Pancreas (tissue), 10 donors: Measurements from ENCODE around the gene SLC9A4. TPM values are rescaled to one million over a fixed set of nuclear protein-coding genes. Genes with fewer than 3 reads are reported as not detected.

Source experiments
- ATAC-seq, 4 donors: fragments of 200-7000 bp; cut with Tn5 transposase; one replicate each; pipeline versions ENCODE4 v1.8.0 to v1.9.1; 2020; ENCODE audit warnings: mild to moderate bottlenecking in 4 of 4, moderate library complexity in 4 of 4
- DNase-seq, 6 donors: peaks; one replicate each; pipeline ENCODE4 v3.0.0-alpha.2; 2020
- FAIRE-seq: peaks from 2 replicates; lab custom pipeline; 2012; peaks lifted over from hg19 to GRCh38; lab: Jason Lieb, UNC
- H3K27ac ChIP-seq, 4 donors: fragments of 200-600 bp; sonication (generic); 1 replicate in 3 of 4; 2 replicates in 1 of 4; pipeline versions ENCODE4 v1.5.0 to v1.8.0; 2020
- H3K27me3 ChIP-seq, 4 donors: fragments of 200-600 bp; one replicate each; pipeline ENCODE4 v1.8.0; 2021
- H3K36me3 ChIP-seq, 3 donors: fragments of 200-600 bp; sonication (generic) in 1 of 3; one replicate each; pipeline versions ENCODE4 v1.5.0 to v1.8.0; 2020 to 2021
- H3K4me1 ChIP-seq, 3 donors: fragments of 200-600 bp; one replicate each; pipeline ENCODE4 v1.8.0; 2021
- H3K4me3 ChIP-seq, 4 donors: fragments of 200-600 bp; sonication (generic) in 2 of 4; one replicate each; pipeline versions ENCODE4 v1.5.0 to v1.8.0; 2020 to 2021
- H3K9me3 ChIP-seq, 4 donors: fragments of 200-600 bp; one replicate each; pipeline ENCODE4 v1.8.0; 2021
- CTCF ChIP-seq, 4 donors: fragments of 200-600 bp; sonication (generic) in 3 of 4; IDR thresholded peaks; one replicate each; pipeline versions ENCODE4 v1.5.0 to v1.8.0; 2021; ENCODE audit warnings: antibody characterized with exemption in 4 of 4
- WGBS, 2 donors: extraction: QIAGEN DNeasy Blood & Tissue Kit; methylation state at CpG; one replicate each; pipeline ENCODE4 v1.1.7; 2013; 5-methylcytosine and 5-hydroxymethylcytosine counted together
- intact Hi-C, 3 donors: fragments of 100-400 bp; cut with DNase I; formaldehyde crosslinking; loops; one replicate each; pipeline versions ENCODE4 v1.11.1 to v1.14.2; 2022
- polyA plus RNA-seq, 2 donors: library from polyadenylated mRNA; stranded (reverse); fragments of 200-250 nt; gene quantifications; one replicate each; pipeline ENCODE4 v1.2.3, GENCODE V29; 2013
- total RNA-seq, 6 donors: library from RNA; stranded (reverse); fragmentation: NEBNext Ultra II Directional in 4 of 6; extraction: Animal tissue kit (Norgen Biotek cat#: 25700) in 4 of 6; gene quantifications; one replicate each; pipeline versions ENCODE4 v1.2.1 to v1.2.4, GENCODE V29; 2021 to 2023
- donor health status: healthy with polysubstance abuse.
- donor health status: DM: no; HTN: no; CAD: no; lungs with moderate emphysema.
- donor health status: DM: no; HTN: no; CAD: no.
- donor health status: control.
- donor health status: control.
- donor health status: Bipolar disorder and iron deficiency.
- donor health status: DM: yes; HTN: yes; CAD: no.
- donor health status: DM: no; HTN: no; CAD: no.
- donor health status: DM: no; HTN: no; CAD: no.
- donor health status: DM: yes; HTN: yes; CAD: no.

The SLC9A4 gene
- total and polyA plus RNA-seq, 8 donors: 0.03 to 0.41 (median 0.09) TPM; not detected in 5

DNA sequence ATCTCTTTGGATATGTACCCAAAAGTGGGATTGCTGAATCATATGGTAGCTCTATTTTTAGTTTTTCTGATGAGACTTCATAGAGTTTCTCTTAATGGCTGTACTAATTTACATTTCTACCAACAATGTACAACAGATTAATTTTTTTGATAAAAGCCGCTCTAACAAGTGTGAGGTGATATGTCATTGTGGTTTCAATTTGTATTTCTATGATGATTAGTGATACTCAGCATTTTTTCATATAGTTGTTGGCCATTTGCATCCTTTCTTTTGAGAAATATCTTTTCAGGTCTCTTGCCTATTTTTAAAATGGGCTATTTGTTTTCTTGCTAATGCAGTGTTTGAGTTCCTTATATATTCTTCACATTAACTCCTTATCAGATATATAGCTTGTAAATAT is 45.8 kb upstream of the SLC9A4 start:
- no peak overlapping the region for H3K27ac ChIP-seq
- 41 to 47% methylated on average over 1 of the region's 1 CpG for WGBS, 2 donors
- H3K27me3 ChIP-seq: no peaks in the 10 kb centered on the region
- H3K4me3 ChIP-seq: no peak overlapping the region
- DNase-seq (no peak), FAIRE-seq (no peak), ATAC-seq (no peak)
- intact Hi-C loops: no loop called here
- H3K9me3 ChIP-seq: peaks cover 0 to 6% (median 0%) of the 10 kb centered on the region in 4 donors
- H3K36me3 ChIP-seq: no peaks in the 10 kb centered on the region
- TF ChIP-seq CTCF (IDR thresholded peaks at IDR 0.05): no peak
- no peaks in the 10 kb centered on the region for H3K4me1 ChIP-seq

- no peak for TF ChIP-seq CTCF (IDR thresholded peaks at IDR 0.05)
- Histone ChIP-seq H3K9me3 (peaks cover 0 to 6% (median 0%) of the 10 kb centered on the region in 4 donors), H3K27ac (no peak overlapping the region), H3K4me1 (no peaks in the 10 kb centered on the region), H3K36me3 (no peaks in the 10 kb centered on the region), H3K27me3 (no peaks in the 10 kb centered on the region), H3K4me3 (no peak overlapping the region)
- DNase-seq (no peak), ATAC-seq (no peak), FAIRE-seq (no peak)
- intact Hi-C loops: no loop called here
- 50 to 62% methylated on average over 2 of the region's 2 CpGs for WGBS, 2 donors
Measured at GRCh38 chr2:102428573-102428972, 44.5 kb upstream of the SLC9A4 start.

DNA sequence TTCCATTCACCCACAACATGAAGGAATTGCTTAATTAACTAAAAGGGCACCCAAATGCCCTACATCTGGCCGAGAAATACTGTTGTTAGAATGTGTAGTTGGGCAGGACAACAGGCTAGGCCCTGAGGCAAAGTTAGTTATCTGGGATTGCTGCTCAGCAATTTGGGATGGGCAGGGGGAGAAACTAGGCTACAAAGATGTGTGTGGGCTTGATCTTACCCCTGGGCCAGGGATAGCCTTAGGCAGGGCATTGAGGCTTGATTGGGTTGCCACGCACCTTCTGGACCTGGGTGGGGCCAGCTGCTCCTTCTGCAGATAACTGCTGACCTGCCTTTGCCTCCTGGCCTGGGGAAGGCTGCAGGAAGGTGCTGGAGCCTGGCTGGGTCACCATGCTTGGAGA is 40.6 kb upstream of the SLC9A4 start:
- FAIRE-seq (no peak), DNase-seq (no peak), ATAC-seq (no peak)
- H3K4me1 ChIP-seq: no peaks in the 10 kb centered on the region
- no peak for TF ChIP-seq CTCF (IDR thresholded peaks at IDR 0.05)
- no peak overlapping the region for H3K27ac ChIP-seq
- intact Hi-C loops: no loop called here
- no peaks in the 10 kb centered on the region for H3K36me3 ChIP-seq
- H3K4me3 ChIP-seq: no peak overlapping the region
- H3K9me3 ChIP-seq: peaks cover 0 to 6% (median 0%) of the 10 kb centered on the region in 4 donors
- WGBS, 2 donors: 82 to 84% methylated on average over 2 of the region's 2 CpGs
- no peaks in the 10 kb centered on the region for H3K27me3 ChIP-seq

GRCh38 chr2:102433973-102434654 is 38.9 kb upstream of the SLC9A4 start:
- Histone ChIP-seq H3K27me3 (no peaks in the 10 kb centered on the region), H3K4me3 (no peak overlapping the region), H3K9me3 (no peaks in the 10 kb centered on the region), H3K4me1 (no peaks in the 10 kb centered on the region), H3K36me3 (no peaks in the 10 kb centered on the region), H3K27ac (no peak overlapping the region)
- WGBS, 2 donors: 83 to 91% methylated on average over 4 of the region's 4 CpGs
- DNase-seq: no peak
- FAIRE-seq: no peak
- ATAC-seq: no peak
- TF ChIP-seq CTCF (IDR thresholded peaks at IDR 0.05): no peak
- intact Hi-C loops: no loop called here

DNA sequence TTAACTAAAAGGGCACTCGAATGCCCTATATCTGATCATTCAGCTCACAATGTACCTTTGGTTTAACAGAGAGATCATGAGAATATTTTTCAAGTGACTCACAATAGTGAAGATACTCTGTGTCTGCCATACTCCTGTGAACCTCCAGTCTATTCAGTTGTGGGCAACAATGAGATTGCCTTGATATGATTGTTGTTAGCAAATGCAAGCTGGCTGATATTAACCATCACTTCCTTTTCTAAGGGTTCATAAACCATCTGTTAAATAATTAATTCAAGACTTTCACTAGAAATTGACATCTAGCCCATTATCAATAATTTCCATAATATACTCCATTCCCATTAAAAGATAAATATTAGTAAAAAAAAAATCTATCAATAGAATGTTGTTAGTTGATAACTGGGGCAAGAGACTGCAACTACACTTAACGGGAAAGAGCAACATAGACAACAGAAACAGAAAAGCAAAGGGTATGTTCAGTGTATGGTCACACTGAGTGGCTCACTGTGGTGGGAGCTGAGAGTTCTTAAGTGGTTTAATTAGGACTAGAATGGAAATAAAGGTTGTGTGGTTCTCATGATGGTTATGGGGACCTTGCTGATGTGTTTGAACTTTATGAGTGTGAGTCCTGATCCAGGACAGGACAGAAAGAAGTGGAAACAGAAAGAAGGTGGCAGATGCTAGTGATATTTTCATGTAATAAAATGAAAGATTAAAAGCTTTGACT is 38.2 kb upstream of the SLC9A4 start:
- no peaks in the 10 kb centered on the region for H3K27me3 ChIP-seq
- no peak for DNase-seq
- H3K36me3 ChIP-seq: no peaks in the 10 kb centered on the region
- intact Hi-C loops: no loop called here
- ATAC-seq: no peak
- no peak for FAIRE-seq
- H3K4me1 ChIP-seq: no peaks in the 10 kb centered on the region
- H3K4me3 ChIP-seq: no peak overlapping the region
- H3K9me3 ChIP-seq: no peaks in the 10 kb centered on the region
- no peak for TF ChIP-seq CTCF (IDR thresholded peaks at IDR 0.05)
- WGBS, 2 donors: 79 to 87% methylated on average over 2 of the region's 2 CpGs
- H3K27ac ChIP-seq: no peak overlapping the region
